HG03175 (cell line): ENCODE measurements around the gene METAP1.
"Not testable (repeated sequence)": the region's sequence is repeated elsewhere in the genome, so short reads cannot be mapped to it uniquely, and the experiment has no call there.

Experiments used
- ATAC-seq: cut with Tn5 transposase; IDR thresholded peaks from one replicate; pipeline ENCODE4 v1.9.1; 2021; ENCODE audit warnings: mild to moderate bottlenecking, moderate library complexity; ENCODE audit not compliant: unreplicated experiment

Gene METAP1

GRCh38 chr4:99054428-99054994 is 59.0 kb downstream of the METAP1 start:
- ATAC-seq, result peak; percentile 55

- no peak for ATAC-seq
Observed at GRCh38 chr4:99058228-99058627, 62.7 kb downstream of the METAP1 start.

- ATAC-seq, result no peak
Observed at GRCh38 chr4:99059550-99059949, 64.0 kb downstream of the METAP1 start.

- ATAC-seq, result no peak
Observed at GRCh38 chr4:99061048-99061700, 65.7 kb downstream of the METAP1 start.

DNA sequence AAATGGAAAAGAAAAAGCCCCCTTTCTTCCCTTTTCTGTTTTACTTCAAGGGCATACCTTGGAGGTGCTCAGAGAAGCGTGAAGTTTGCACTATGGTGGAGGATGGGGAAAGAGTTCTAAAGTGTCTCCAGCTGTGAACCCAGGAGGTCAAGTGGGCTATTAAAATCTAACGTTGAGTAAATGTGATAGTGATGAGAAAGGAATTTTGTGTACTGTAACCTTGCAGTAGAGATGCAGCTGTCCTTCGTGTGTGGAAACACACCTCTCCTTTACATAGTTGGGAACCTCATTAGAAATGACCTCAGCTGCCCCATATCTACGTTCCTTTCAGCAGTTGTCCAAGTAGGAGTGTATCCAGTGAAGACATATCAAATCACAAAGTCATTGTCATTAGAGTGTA is 66.6 kb downstream of the METAP1 start:
- no peak for ATAC-seq

DNA sequence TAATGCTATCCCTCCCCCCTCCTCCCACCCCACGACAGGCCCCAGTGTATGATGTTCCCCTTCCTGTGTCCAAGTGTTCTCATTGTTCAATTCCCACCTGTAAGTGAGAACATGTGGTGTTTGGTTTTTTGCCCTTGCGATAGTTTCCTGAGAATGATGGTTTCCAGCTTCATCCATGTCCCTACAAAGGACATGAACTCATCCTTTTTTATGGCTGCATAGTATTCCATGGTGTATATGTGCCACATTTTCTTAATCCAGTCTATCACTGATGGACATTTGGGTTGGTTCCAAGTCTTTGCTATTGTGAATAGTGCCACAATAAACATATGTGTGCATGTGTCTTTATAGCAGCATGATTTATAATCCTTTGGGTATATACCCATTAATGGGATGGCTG is 70.0 kb downstream of the METAP1 start:
- not testable (repeated sequence) for ATAC-seq

- ATAC-seq, result no peak
Observed at GRCh38 chr4:99067617-99068016, 72.1 kb downstream of the METAP1 start.

GRCh38 chr4:99071159-99071558 is 75.6 kb downstream of the METAP1 start:
- ATAC-seq, result no peak

DNA sequence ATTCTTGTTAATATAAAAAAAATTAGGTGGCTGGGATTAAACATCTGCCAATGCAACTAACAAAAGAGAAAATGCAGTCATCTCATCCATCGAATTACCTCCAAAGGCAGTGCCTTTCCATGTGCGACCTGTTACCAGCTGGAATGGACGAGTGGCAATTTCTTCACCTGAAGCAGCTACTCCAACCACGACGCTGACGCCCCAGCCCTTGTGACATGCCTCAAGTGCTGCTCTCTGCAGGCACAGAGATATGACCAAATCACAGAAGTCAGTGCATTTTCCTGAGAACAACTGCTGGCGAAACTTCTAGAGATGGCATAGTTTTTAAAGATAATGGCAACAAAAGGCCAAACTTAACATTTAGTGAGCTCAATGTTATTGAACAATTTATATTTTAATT is 79.3 kb downstream of the METAP1 start:
- ATAC-seq, result no peak

DNA sequence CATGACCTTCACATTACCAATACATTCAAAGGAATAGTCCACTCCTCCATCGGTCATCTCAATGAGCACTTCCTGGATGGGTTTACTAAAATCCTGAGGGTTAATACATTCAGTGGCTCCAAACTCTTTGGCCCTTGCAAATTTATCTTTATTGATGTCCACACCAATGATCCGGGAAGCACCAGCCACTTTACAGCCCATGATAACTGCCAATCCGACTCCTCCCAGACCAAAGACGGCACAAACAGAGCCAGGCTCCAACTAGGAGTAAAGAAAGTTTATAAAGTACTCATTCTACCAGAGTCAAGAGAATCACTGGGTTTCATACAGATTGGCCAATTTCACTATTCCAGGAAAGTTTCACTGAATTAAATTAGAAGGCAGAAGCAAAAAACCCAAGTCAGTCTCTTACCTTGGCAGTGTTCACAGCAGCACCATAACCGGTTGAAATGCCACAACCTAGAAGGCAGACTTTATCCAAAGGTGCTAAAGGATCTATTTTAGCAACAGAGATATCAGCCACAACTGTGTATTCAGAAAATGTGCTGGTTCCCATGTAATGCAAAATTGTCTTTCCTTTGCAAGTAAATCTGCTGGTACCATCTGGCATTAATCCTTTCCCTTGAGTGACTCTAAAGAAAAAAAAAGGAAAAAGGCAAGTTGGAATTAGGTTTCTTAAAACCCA is 80.9 kb downstream of the METAP1 start:
- no peak for ATAC-seq

GRCh38 chr4:99077177-99077576 is 81.7 kb downstream of the METAP1 start:
- ATAC-seq, result no peak

DNA sequence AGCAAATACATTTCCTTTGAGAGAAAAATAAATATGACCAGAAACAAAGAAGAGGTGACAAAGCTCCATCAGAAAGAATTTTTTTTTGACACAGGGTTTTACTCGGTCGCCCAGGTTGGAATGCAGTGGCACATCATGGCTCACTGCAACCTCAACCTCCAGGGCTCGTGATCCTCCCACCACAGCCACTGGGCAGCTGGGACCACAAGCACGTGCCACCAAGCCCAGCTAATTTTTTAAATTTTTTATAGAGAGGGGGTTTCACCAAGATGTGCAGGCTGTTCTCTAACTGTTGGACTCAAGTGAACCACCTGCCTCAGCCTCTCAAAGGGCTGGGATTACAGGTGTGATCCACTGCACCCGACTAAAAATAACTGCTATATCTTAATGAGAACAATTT is 82.8 kb downstream of the METAP1 start:
- ATAC-seq, result no peak

- ATAC-seq, result no peak
Observed at GRCh38 chr4:99078931-99079624, 83.6 kb downstream of the METAP1 start.

DNA sequence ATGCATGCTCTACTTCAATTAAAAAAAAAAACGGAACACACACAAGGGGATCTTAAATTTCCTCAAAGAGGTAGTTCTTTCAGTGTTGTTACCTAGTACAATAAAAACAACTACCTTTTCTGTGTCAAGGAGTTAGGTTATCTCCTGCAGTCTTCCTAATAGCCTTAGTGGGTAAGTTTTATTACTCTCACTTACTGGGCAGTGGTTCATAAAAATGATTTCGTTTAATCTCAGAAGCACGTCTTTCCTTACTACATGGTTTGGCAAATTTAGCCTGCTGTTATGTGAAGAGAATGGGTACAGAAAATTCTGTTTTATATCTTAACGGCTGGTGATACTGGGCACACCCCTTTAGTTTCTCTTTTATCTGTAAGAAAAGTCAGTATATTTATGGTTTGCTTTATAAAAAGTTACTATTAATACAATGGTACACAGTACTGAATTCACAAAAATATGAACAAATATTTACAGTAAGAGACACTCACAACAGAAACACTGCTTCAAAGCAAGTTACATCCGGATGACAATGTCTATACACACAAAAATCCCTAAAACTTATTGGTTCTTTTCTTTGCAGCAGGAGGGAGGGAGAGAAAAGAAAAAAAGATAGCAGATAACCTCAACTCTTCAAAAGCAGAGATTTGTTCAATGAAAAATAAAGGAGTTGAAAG is 84.2 kb downstream of the METAP1 start:
- ATAC-seq, result no peak

- not testable (repeated sequence) for ATAC-seq
Observed at GRCh38 chr4:99080869-99081268, 85.3 kb downstream of the METAP1 start.

GRCh38 chr4:99082192-99082591 is 86.7 kb downstream of the METAP1 start:
- no peak for ATAC-seq

- no peak for ATAC-seq
Observed at GRCh38 chr4:99084595-99084994, 89.1 kb downstream of the METAP1 start.

- peak; percentile 31 for ATAC-seq
Observed at GRCh38 chr4:99088023-99088449, 92.5 kb downstream of the METAP1 start.

- peak; percentile 92 for ATAC-seq
Observed at GRCh38 chr4:99088481-99089365, 93.2 kb downstream of the METAP1 start, which contains the start of gene ADH5. ADH5 (minus strand) TSS chr4:99088788; CDS start chr4:99088700, 88 bp downstream.
